Measurements from ENCODE around the gene HNRNPA0.

The HNRNPA0 gene

GRCh38 chr5:137727623-137728022, 26.5 kb downstream of the HNRNPA0 start:
- DNase-seq (ENCODE audit: low read depth, low spot score), result no peak
- Histone ChIP-seq H3K4me3 (no peak overlapping the region), H3K27ac (no peak overlapping the region), H3K36me3 (ENCODE audit: insufficient read depth, low read length) (no peaks in the 10 kb centered on the region), H3K9me3 (ENCODE audit: low read depth, low read length) (no peaks in the 10 kb centered on the region), H3K9ac (ENCODE audit: insufficient read length) (no peak overlapping the region)
- no peak for TF ChIP-seq POLR2AphosphoS5 (IDR thresholded peaks at IDR 0.05; ENCODE audit: borderline replicate concordance, low read depth, low read length)
- TF ChIP-seq FOXP2 (optimal IDR thresholded peaks at IDR 0.05; ENCODE audit: control extremely low read depth, extremely low read length, insufficient read depth), result no peak
- no peak for TF ChIP-seq EZH2 (IDR thresholded peaks at IDR 0.05)

GRCh38 chr5:137724251-137724650, 29.9 kb downstream of the HNRNPA0 start:
- no peak for DNase-seq (ENCODE audit: low read depth, low spot score)

GRCh38 chr5:137718611-137719010, 35.6 kb downstream of the HNRNPA0 start:
- Histone ChIP-seq H3K9ac (ENCODE audit: insufficient read length) (no peak overlapping the region), H3K36me3 (ENCODE audit: insufficient read depth, low read length) (no peaks in the 10 kb centered on the region), H3K9me3 (ENCODE audit: low read depth, low read length) (no peaks in the 10 kb centered on the region), H3K27ac (no peak overlapping the region), H3K4me3 (no peak overlapping the region)
- no peak for DNase-seq (ENCODE audit: low read depth, low spot score)
- TF ChIP-seq FOXP2 (optimal IDR thresholded peaks at IDR 0.05; ENCODE audit: control extremely low read depth, extremely low read length, insufficient read depth) (no peak), EZH2 (IDR thresholded peaks at IDR 0.05) (no peak), POLR2AphosphoS5 (IDR thresholded peaks at IDR 0.05; ENCODE audit: borderline replicate concordance, low read depth, low read length) (no peak)

More at GRCh38 chr5:137724251-137724650, 29.9 kb downstream of the HNRNPA0 start:
- Histone ChIP-seq H3K36me3 (ENCODE audit: insufficient read depth, low read length) (no peaks in the 10 kb centered on the region), H3K4me3 (no peak overlapping the region), H3K27ac (no peak overlapping the region), H3K9ac (ENCODE audit: insufficient read length) (no peak overlapping the region), H3K9me3 (ENCODE audit: low read depth, low read length) (no peaks in the 10 kb centered on the region)
- no peak for TF ChIP-seq FOXP2 (optimal IDR thresholded peaks at IDR 0.05; ENCODE audit: control extremely low read depth, extremely low read length, insufficient read depth)
- no peak for TF ChIP-seq POLR2AphosphoS5 (IDR thresholded peaks at IDR 0.05; ENCODE audit: borderline replicate concordance, low read depth, low read length)
- no peak for TF ChIP-seq EZH2 (IDR thresholded peaks at IDR 0.05)

DNA sequence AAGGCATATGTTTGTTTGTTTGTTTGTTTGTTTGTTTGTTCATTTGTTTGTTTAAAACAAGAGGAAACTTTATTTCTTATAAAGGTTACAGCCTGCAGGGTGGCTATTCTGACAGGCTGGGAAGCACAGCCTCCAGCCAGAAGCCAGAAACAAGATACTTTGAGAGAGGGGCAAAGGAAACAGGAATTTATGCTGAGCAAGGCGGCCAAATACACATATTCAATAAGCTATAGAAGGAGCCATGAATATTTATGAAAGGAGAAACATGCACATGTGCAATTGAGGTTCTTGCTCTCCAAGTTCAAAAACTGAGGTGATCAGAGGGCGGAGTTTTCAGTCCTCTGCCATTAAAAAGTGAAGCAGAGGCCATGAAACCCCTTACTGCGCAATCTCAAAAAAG, 37.8 kb downstream of the HNRNPA0 start:
- TF ChIP-seq EZH2 (IDR thresholded peaks at IDR 0.05) (no peak), POLR2AphosphoS5 (IDR thresholded peaks at IDR 0.05; ENCODE audit: borderline replicate concordance, low read depth, low read length) (no peak), FOXP2 (optimal IDR thresholded peaks at IDR 0.05; ENCODE audit: control extremely low read depth, extremely low read length, insufficient read depth) (no peak)
- Histone ChIP-seq H3K9ac (ENCODE audit: insufficient read length) (no peak overlapping the region), H3K9me3 (ENCODE audit: low read depth, low read length) (no peaks in the 10 kb centered on the region), H3K27ac (no peak overlapping the region), H3K4me3 (no peak overlapping the region), H3K36me3 (ENCODE audit: insufficient read depth, low read length) (no peaks in the 10 kb centered on the region)
- no peak for DNase-seq (ENCODE audit: low read depth, low spot score)

GRCh38 chr5:137715456-137715855, 38.7 kb downstream of the HNRNPA0 start:
- no peak for DNase-seq (ENCODE audit: low read depth, low spot score)
- Histone ChIP-seq H3K9me3 (ENCODE audit: low read depth, low read length) (no peaks in the 10 kb centered on the region), H3K27ac (no peak overlapping the region), H3K36me3 (ENCODE audit: insufficient read depth, low read length) (no peaks in the 10 kb centered on the region), H3K4me3 (no peak overlapping the region), H3K9ac (ENCODE audit: insufficient read length) (no peak overlapping the region)
- TF ChIP-seq EZH2 (IDR thresholded peaks at IDR 0.05), result no peak
- no peak for TF ChIP-seq POLR2AphosphoS5 (IDR thresholded peaks at IDR 0.05; ENCODE audit: borderline replicate concordance, low read depth, low read length)

GRCh38 chr5:137714946-137715345, 39.2 kb downstream of the HNRNPA0 start:
- Histone ChIP-seq H3K9ac (ENCODE audit: insufficient read length) (no peak overlapping the region), H3K9me3 (ENCODE audit: low read depth, low read length) (no peaks in the 10 kb centered on the region), H3K4me3 (no peak overlapping the region), H3K36me3 (ENCODE audit: insufficient read depth, low read length) (no peaks in the 10 kb centered on the region), H3K27ac (no peak overlapping the region)
- no peak for TF ChIP-seq EZH2 (IDR thresholded peaks at IDR 0.05)
- no peak for TF ChIP-seq FOXP2 (optimal IDR thresholded peaks at IDR 0.05; ENCODE audit: control extremely low read depth, extremely low read length, insufficient read depth)
- TF ChIP-seq POLR2AphosphoS5 (IDR thresholded peaks at IDR 0.05; ENCODE audit: borderline replicate concordance, low read depth, low read length), result no peak
- no peak for DNase-seq (ENCODE audit: low read depth, low spot score)

DNA sequence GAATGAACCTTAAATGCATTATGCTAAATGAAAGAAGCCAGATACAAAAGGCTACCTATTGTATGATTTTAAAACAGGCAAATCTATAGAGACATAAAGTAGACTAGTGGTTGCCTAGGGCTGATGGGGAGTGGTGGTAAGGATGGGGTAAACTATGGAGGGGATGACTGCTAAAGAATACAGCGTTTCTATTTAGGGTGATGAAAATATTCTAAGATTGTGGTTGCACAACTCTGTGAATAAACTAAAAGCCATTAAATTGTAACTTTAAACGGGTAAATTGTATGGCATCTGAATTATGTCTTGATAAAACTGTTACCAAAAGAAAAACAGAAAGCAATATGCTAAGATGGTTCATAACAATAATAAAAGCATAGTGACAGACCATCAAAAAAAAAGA, 39.7 kb downstream of the HNRNPA0 start:
- DNase-seq (ENCODE audit: low read depth, low spot score), result no peak
- Histone ChIP-seq H3K27ac (no peak overlapping the region), H3K36me3 (ENCODE audit: insufficient read depth, low read length) (no peaks in the 10 kb centered on the region), H3K4me3 (no peak overlapping the region), H3K9ac (ENCODE audit: insufficient read length) (no peak overlapping the region), H3K9me3 (ENCODE audit: low read depth, low read length) (no peaks in the 10 kb centered on the region)
- TF ChIP-seq FOXP2 (optimal IDR thresholded peaks at IDR 0.05; ENCODE audit: control extremely low read depth, extremely low read length, insufficient read depth), result no peak
- TF ChIP-seq POLR2AphosphoS5 (IDR thresholded peaks at IDR 0.05; ENCODE audit: borderline replicate concordance, low read depth, low read length), result no peak
- TF ChIP-seq EZH2 (IDR thresholded peaks at IDR 0.05), result no peak

DNA sequence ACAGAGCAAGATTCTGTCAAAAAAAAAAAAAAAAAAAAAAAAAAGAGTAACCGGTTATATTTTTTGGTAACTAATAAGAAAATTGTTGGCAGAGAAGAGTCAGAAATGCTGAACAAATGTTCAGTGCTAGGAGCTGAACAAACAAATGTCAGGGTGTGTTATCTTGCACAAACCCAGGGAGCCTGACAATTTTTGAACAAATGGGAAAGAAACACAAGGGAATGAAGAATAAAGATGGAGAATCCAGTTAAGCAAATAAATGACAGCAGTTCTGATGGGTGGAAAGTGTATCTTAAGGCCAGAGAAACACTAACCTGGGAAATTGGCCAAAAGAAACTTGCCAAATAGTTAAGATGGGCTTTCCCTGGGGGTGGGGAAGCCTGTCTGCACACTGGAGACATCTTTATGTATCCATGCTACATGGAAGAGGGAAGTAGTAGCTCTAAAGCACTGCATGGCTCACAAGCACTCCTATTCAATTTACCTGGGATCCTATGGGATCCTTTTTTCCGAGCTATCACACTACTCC, 42.0 kb downstream of the HNRNPA0 start:
- TF ChIP-seq POLR2AphosphoS5 (IDR thresholded peaks at IDR 0.05; ENCODE audit: borderline replicate concordance, low read depth, low read length), result no peak
- TF ChIP-seq FOXP2 (optimal IDR thresholded peaks at IDR 0.05; ENCODE audit: control extremely low read depth, extremely low read length, insufficient read depth), result no peak
- TF ChIP-seq EZH2 (IDR thresholded peaks at IDR 0.05), result no peak
- H3K36me3 ChIP-seq (ENCODE audit: insufficient read depth, low read length), result no peaks in the 10 kb centered on the region

GRCh38 chr5:137710086-137710485, 44.1 kb downstream of the HNRNPA0 start:
- H3K9me3 ChIP-seq (ENCODE audit: low read depth, low read length), result no peaks in the 10 kb centered on the region
- TF ChIP-seq FOXP2 (optimal IDR thresholded peaks at IDR 0.05; ENCODE audit: control extremely low read depth, extremely low read length, insufficient read depth), result no peak
- no peak for TF ChIP-seq POLR2AphosphoS5 (IDR thresholded peaks at IDR 0.05; ENCODE audit: borderline replicate concordance, low read depth, low read length)
- no peak for TF ChIP-seq EZH2 (IDR thresholded peaks at IDR 0.05)
- H3K9ac ChIP-seq (ENCODE audit: insufficient read length), result no peak overlapping the region
- H3K4me3 ChIP-seq, result no peak overlapping the region
- DNase-seq (ENCODE audit: low read depth, low spot score), result no peak
- no peak overlapping the region for H3K27ac ChIP-seq
- H3K36me3 ChIP-seq (ENCODE audit: insufficient read depth, low read length), result no peaks in the 10 kb centered on the region

More for the DNA sequence above, 42.0 kb downstream of the HNRNPA0 start:
- H3K4me3 ChIP-seq, result no peak overlapping the region
- no peak overlapping the region for H3K9ac ChIP-seq (ENCODE audit: insufficient read length)
- no peak overlapping the region for H3K27ac ChIP-seq
- H3K9me3 ChIP-seq (ENCODE audit: low read depth, low read length), result no peaks in the 10 kb centered on the region
- DNase-seq (ENCODE audit: low read depth, low spot score), result no peak

Data from SK-N-MC (cell line).